NT2/D1 (cell line): ENCODE data around the gene P2RX6.
"Not testable (repeated sequence)": the region's sequence is repeated elsewhere in the genome, so short reads cannot be mapped to it uniquely, and the experiment has no call there.

Source experiments
- SUZ12 ChIP-seq: IDR thresholded peaks from 2 replicates; pipeline ENCODE4 v1.6.1; 2011; ENCODE audit not compliant: insufficient read length, insufficient read depth; ENCODE audit errors: extremely low read depth
- YY1 ChIP-seq: IDR thresholded peaks from 2 replicates; pipeline ENCODE4 v1.6.1; 2011; ENCODE audit not compliant: insufficient read length, insufficient read depth
- ZNF274 ChIP-seq: IDR thresholded peaks from 2 replicates; pipeline ENCODE4 v1.6.1; 2011; ENCODE audit warnings: mild to moderate bottlenecking, low read depth, low read length

- not testable (repeated sequence) for TF ChIP-seq YY1, ZNF274, SUZ12
These were observed 56.8 kb downstream of the P2RX6 start for GRCh38 chr22:21071796-21072195.
